ENCODE results near the gene HOTAIR. TPM values are rescaled to one million over a fixed set of nuclear protein-coding genes. Genes with fewer than 3 reads are reported as not detected.
A peak's percentile ranks its signal among the peaks of the same experiment; 100 is the strongest.

HOTAIR gene
- total RNA-seq, 2 experiments from 2014 or later: not detected

DNA sequence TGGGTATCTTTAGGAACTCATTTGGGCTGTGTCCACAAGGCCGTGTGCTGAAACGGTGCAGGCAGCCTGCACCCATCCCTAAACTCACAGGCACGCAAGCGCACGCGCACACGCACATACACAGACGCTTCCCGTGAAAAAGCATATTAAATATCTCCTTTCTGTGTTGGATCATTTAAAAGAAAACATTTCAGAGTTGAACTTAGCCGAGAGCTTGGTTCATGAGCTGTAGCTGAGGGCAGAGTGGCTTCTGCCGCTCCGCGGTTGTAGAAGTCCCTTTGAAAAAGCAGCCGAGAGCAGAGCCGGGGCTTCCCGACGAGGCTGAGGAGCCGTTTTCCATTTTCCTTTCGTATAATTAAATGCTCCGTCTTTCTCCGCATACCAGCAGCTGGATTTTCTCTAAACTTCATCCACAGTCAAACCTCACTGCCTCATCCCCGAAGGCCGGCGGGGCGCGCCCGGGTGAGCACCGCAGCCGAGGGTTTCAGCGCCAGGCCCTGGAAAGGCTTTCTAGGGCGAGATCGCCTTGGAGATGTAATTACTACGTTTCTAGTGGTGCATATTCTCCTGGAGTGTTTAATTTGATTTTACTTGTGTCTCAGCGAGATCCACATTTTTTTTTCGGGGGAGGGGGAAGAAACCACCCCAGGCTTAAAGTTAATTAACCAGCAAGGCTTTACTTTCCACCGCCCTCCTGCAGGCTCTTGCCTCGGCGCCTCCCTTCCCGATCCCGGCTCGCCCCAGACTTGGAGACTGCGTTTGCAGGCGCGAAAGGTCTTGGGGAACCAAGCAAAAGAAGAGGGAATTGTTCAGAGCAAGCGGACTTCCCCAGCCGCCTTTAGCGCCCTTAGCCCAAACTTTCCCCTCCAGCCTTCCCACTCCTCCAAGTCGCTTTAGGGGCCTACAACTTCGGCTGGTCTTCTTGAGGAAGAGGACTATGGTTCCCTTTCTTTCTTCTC lies 39.1 kb downstream of the HOTAIR start:
- Mint-ChIP-seq H3K4me1 (peaks cover 24% of the 10 kb centered on the region), H3K4me3 (peak overlapping the region; percentile 63), H3K27ac (no peak overlapping the region), H3K9me3 (no peaks in the 10 kb centered on the region), H3K27me3 (peaks cover 94% of the 10 kb centered on the region), H3K36me3 (no peaks in the 10 kb centered on the region)
- no peak for DNase-seq

DNA sequence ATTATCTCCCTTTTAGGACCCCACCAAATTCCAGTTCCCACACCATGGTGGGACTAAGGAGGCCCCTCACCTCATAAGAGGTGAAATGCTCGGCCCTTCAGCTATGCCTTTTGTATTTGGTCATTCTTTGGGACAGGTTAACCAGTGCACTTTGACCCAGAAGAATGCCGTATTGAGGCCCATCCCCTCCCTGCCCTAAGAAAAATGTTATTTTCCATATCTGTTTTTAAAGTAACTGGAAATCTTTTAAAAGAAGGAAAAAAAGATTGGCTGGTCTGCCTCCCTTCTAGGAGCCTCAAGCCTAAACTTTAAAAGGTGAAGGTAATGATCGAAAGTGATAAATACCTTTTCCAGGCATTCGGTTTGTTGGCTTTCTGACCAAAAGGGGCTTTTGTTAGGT lies 41.8 kb downstream of the HOTAIR start:
- DNase-seq: no peak
- no peaks in the 10 kb centered on the region for H3K36me3 Mint-ChIP-seq
- H3K4me3 Mint-ChIP-seq: no peak overlapping the region
- peaks cover 97% of the 10 kb centered on the region for H3K27me3 Mint-ChIP-seq
- H3K9me3 Mint-ChIP-seq: peaks cover 5% of the 10 kb centered on the region
- H3K27ac Mint-ChIP-seq: no peak overlapping the region
- peaks cover 17% of the 10 kb centered on the region for H3K4me1 Mint-ChIP-seq

DNA sequence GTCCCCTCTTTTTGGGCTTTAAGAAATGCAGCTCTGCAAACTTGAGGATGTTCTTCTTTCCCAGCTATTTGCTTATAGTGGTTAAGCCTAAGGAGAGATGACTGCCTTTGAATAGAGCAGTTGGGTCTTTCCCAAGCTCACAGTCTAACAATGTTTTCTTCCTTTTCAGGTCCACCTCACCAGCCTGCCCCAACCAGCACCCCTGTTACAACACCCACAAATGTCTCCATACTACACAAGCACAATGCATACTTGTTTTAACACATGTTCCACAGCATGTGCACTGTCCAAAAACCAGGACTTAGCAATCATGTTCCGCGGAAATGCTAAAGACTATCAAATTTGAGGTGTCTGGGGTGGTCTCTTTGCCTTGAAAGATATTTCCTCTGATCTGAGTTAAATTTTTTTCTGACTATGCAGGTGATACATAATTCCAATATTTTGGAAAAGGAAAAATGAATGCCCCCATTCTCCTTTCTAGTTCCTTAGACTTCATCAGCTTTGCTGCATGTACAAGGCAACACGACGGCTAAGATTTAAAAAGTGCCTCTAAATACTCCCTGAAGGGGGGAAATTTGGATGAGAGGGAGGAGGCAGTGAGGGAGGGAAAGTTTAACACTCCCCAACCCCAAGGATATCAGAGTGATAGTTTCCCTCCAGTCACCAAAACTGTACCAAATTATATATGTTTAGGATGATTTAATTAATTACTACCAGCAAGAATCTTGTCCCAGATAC lies 42.7 kb downstream of the HOTAIR start:
- Mint-ChIP-seq H3K9me3 (peaks cover 5% of the 10 kb centered on the region), H3K4me1 (peaks cover 19% of the 10 kb centered on the region), H3K27me3 (peaks cover 97% of the 10 kb centered on the region), H3K36me3 (no peaks in the 10 kb centered on the region), H3K27ac (no peak overlapping the region), H3K4me3 (no peak overlapping the region)
- DNase-seq: no peak

DNA sequence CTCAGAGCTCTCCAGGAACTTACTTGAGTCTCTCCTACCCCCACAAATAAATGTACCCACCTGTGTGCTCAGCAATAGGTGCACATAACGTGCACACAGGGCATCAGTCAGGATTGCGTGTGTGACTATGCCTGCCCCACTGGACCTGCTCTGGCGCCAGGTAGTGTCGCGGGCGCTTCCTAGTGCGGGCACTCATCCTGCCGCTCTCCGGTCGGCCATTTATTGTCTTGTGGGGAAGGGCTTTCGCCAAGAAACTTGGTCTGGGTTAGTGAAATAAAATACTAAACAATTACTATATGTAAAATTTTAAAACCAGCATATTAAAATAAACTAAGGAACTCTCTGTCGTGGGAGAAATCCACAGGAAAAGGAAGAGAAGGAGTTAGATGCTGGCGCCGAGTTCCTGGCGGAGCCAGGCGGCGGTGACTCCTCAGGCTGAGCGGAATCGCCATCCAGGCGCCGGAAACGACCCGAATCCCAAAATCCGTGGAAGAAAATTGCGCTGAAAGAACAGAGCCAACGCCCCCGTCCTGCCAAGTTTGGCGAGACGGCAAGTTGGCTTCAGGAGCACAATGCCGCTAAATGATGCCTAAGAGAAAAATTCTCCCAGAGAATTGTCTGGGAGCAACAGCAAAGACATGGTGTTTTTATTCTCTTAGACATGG lies 44.0 kb downstream of the HOTAIR start:
- peaks cover 97% of the 10 kb centered on the region for H3K27me3 Mint-ChIP-seq
- no peak overlapping the region for H3K4me3 Mint-ChIP-seq
- H3K9me3 Mint-ChIP-seq: peaks cover 5% of the 10 kb centered on the region
- DNase-seq: no peak
- H3K27ac Mint-ChIP-seq: no peak overlapping the region
- H3K4me1 Mint-ChIP-seq: peaks cover 12% of the 10 kb centered on the region
- no peaks in the 10 kb centered on the region for H3K36me3 Mint-ChIP-seq

DNA sequence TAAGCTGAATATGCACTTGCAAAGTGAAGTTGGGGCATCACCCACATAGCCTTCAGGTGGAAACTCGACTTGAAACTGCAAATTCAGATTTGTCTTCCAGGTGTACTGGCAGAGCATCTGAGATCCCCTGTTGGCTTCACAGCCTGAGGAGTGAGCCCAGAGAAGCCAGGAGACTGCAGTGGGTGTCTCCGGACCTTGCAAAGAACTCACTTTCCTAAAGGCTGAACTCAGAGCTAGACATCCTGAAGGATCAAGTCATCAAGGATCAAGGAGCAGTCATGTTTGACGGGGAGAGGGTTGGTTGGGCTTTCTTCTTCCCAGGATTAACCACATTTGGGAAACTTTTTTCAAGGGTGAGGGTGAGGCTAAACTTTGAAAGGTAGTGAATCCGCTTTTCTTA lies 45.2 kb downstream of the HOTAIR start:
- peaks cover 97% of the 10 kb centered on the region for H3K27me3 Mint-ChIP-seq
- H3K36me3 Mint-ChIP-seq: no peaks in the 10 kb centered on the region
- no peak overlapping the region for H3K4me3 Mint-ChIP-seq
- no peak overlapping the region for H3K27ac Mint-ChIP-seq
- peaks cover 5% of the 10 kb centered on the region for H3K9me3 Mint-ChIP-seq
- peaks cover 4% of the 10 kb centered on the region for H3K4me1 Mint-ChIP-seq
- no peak for DNase-seq

DNA sequence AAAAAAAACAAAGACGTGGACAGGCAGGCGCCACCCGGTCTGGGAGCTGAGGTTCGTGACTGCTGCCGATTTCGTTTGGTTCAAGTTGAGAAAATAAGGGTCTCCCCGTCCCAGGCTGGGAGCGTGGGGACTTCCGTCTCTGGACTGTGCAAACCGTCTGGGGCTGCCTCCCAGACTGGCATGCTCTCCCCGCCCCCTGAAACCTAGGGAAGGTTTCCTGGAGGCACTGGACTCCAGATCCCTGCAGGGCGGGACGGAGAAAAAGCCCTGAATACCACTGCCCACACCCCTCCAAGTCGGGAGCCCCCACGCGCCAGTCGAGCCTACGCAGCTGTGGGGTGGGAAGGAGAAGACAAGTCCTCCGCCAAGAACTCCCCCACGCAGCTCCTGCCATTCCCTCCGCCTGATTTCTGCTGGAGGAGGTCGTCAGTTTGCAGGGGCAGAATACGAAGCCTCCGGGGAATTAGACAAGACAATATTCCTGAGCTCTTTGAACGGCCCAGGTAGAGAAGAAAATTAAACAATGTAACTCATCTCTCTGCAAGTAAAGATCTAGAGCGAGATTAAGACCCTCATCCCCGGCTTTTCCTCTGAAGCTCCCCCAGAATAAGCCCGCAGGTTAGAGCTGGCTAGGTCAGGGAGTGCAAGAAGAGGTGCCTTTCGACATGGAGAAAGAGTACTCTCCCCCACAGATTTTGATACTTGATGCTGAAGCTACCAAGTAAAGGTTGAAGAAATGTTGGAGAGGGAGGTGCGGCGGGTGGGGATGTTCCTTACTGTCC lies 46.5 kb downstream of the HOTAIR start:
- Mint-ChIP-seq H3K36me3 (no peaks in the 10 kb centered on the region), H3K27ac (no peak overlapping the region)
- DNase-seq: no peak

DNA sequence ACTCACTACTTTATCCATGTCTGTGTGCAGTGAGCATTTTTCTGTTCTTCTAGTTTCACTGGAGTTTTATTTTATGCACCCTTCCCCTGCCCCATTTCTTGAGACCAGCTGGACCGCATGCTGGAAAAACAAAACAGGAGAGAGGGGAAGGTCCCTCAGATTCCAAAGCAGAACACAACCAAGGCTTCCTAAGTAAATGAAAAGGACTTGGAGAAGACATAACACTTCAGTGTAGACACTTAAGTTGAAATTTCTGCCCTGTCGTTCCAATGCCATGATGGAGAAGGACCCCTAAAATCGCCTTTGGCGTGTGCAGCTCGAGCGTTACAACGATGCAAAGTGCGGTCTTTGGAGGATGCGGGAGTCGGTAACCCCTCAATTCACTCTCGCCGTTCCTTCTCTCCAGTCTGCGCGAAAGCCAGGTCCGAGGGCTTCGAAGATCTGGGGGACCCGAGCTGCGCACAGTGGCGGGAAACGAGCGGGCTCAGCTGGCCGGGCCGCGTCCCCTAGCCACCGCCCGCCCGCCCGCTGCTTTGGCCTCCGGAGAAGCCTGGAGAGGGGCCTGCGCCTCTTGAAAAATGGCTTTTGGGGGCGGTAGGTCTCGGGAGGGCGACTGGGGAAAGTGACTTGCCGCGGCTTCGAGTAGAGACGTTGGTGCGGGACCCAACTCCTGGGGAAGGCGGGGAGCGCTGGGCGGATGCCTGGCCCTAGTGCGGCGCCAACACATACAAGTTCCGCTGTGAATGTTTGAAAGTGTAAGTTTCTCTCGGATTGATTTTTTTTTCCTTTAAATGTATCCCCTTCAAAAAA lies 47.3 kb downstream of the HOTAIR start:
- H3K9me3 Mint-ChIP-seq: peaks cover 5% of the 10 kb centered on the region
- peaks cover 95% of the 10 kb centered on the region for H3K27me3 Mint-ChIP-seq
- H3K4me3 Mint-ChIP-seq: no peak overlapping the region
- DNase-seq: no peak
- peaks cover 4% of the 10 kb centered on the region for H3K4me1 Mint-ChIP-seq
- H3K36me3 Mint-ChIP-seq: no peaks in the 10 kb centered on the region
- H3K27ac Mint-ChIP-seq: no peak overlapping the region

More for the DNA sequence above, 46.5 kb downstream of the HOTAIR start:
- Mint-ChIP-seq H3K27me3 (peaks cover 97% of the 10 kb centered on the region), H3K4me3 (no peak overlapping the region), H3K4me1 (peaks cover 4% of the 10 kb centered on the region), H3K9me3 (peaks cover 5% of the 10 kb centered on the region)

DNA sequence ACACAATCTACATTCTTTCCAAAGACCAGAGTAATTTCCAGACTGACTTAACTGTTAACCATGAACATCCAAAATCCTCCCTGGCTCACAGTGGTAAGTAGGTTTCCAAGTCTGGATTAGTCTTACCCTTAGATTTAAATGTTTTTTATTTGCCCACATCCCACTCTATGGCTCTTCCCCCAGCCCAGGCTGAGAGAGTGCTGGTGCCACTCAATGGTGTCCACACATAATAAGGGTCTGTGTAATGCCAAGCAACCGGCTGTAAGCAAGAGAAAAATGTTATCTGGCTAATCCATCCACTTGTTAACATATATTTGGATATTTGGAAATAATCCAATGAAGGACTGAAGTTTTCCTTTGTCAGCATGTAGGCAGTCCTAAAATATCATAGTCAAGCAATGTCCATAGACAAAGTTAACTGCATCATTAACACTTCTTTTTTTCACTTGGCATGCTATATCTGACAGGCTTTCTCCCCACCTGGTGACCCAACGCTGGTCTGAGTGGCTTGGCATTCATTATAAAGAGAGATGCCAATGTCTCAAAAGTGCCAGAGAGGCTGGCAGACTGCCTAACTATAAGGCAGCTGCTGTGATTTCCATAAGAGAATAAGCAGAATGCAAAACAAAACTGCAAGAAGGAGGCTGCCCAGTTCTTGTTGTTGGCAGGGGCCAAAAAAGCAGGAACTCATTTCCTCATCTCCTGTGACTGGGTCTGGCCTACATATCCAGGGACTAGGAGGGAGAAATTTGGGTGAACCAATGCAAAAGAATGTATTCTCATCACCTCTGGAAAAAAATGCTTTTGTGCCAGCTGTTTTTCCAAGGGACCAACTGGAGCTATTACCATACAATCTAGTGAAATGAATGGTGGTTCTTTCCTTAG lies 50.0 kb downstream of the HOTAIR start:
- Mint-ChIP-seq H3K9me3 (peaks cover 5% of the 10 kb centered on the region), H3K27me3 (peaks cover 92% of the 10 kb centered on the region), H3K4me3 (no peak overlapping the region), H3K4me1 (peaks cover 4% of the 10 kb centered on the region), H3K27ac (no peak overlapping the region), H3K36me3 (no peaks in the 10 kb centered on the region)
- DNase-seq: no peak

DNA sequence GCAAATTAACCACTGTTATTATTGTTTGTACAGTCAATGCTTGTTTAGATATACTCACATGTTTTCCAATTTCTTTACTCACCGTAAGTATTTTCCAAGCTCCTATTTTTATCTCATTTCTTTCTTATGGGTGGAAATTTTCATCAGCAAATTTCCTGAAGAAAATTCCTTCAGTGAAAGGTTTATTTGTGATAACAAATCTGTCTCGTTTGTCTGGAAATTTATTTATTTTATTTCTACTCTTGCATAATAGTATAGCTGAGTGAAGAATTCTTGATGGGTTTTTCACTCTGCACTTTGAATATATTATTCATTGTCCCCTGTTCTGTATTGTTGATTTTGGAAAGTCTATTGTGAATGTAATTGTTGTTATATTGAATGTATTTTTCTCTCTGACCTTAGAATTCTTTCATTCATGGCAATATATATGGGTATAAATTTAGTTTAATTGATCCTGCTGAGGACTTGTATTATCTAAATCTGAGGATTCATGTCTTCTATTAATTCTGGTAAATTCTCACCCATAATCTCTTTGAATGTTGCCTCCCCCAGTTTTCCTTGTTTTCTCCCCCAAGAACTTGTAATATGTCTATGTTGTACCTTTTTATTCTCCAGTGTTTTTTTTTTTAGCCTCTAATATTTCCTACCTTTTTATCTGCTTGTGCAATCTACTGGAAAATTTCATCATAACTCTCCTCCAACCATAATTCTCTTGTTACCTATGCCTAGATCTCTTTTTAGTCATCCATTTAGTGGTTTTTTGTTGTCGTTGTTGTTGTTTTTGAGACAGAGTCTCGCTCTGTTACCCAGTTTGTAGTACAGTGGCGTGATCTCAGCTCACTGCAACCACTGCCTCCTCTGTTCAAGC lies 57.7 kb downstream of the HOTAIR start:
- Mint-ChIP-seq H3K4me3 (no peak overlapping the region), H3K36me3 (no peaks in the 10 kb centered on the region), H3K9me3 (no peaks in the 10 kb centered on the region), H3K27me3 (peaks cover 71% of the 10 kb centered on the region), H3K27ac (no peak overlapping the region), H3K4me1 (no peaks in the 10 kb centered on the region)
- DNase-seq: no peak

Other genes starting within 250 kb of the HOTAIR start
- 1 to 10 TPM; 8.8 to 9.6 TPM for gene CALCOCO1, start 247.5 kb downstream of the HOTAIR start, total RNA-seq
- not detected for gene CISTR, start 223.0 kb downstream of the HOTAIR start, total RNA-seq
- not detected for gene HOXC13, start 36.1 kb downstream of the HOTAIR start, total RNA-seq
- gene HOXC12, start 20.1 kb downstream of the HOTAIR start, total RNA-seq: not detected
- gene HOXC11, start 1.8 kb downstream of the HOTAIR start, total RNA-seq: not detected
- gene HOXC10, start 10.2 kb upstream of the HOTAIR start, total RNA-seq: not detected
- gene HOXC9, start 25.2 kb upstream of the HOTAIR start, total RNA-seq: not detected
- not detected for gene HOXC8, start 34.0 kb upstream of the HOTAIR start, total RNA-seq
- gene HOXC6, start 53.5 kb upstream of the HOTAIR start, total RNA-seq: not detected
- gene HOXC5, start 58.1 kb upstream of the HOTAIR start, total RNA-seq: not detected
- gene HOXC4, start 78.9 kb upstream of the HOTAIR start, total RNA-seq: 1 to 10 TPM in 1 of 2 experiments, under 1 TPM in 1; 0.56 to 1.0 TPM
- gene SMUG1, start 214.0 kb upstream of the HOTAIR start, total RNA-seq: 10 to 100 TPM; 18.0 to 18.3 TPM

Data from activated naive CD8-positive, alpha-beta T cell treated with anti-CD3 and anti-CD28 coated beads for 36 hours (primary cell).